HG02884 (cell line): Measurements from ENCODE around the gene BTBD8.

Experiments
- ATAC-seq: cut with Tn5 transposase; IDR thresholded peaks from one replicate; pipeline ENCODE4 v1.9.1; 2021; ENCODE audit warnings: mild to moderate bottlenecking, moderate library complexity; ENCODE audit not compliant: unreplicated experiment

Gene BTBD8

DNA sequence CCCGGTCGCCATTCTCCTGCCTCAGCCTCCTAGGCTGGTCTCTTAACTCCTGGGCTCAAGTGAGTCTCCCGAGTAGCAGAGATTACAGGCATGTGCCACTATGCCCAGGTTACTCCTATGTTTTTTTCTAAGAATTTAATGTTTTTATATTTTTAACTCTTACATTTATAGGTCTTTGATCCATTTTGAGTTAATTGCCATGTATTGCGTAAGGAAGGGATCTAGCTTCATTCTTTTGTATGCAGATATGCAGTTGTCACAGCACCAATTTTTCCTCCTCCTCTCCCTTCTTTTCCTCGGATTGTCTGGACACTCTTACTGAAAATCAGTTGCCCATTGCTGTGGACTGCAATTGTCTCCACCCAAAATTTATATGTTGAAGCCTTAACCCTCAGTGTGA is 11.5 kb downstream of the BTBD8 start:
- no peak for ATAC-seq

DNA sequence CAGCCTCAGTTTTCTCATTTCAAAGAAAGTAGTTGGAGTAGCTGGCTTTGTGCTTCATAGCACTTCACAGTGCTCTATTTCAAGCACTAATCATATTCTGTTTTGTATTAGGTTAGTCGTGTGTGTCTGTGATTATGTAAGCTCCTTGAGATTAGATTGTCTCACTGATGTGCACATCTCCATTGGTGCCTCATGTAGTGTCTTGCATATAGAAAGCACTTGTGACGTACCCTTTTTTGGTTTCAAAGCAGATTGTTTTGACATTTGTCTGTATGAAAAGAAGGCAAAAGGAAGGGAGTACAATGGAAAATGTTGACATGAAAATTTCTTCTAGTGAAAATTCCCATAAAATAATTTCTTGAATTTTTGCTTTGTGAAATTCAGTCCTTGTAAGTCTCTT is 13.9 kb downstream of the BTBD8 start:
- no peak for ATAC-seq

DNA sequence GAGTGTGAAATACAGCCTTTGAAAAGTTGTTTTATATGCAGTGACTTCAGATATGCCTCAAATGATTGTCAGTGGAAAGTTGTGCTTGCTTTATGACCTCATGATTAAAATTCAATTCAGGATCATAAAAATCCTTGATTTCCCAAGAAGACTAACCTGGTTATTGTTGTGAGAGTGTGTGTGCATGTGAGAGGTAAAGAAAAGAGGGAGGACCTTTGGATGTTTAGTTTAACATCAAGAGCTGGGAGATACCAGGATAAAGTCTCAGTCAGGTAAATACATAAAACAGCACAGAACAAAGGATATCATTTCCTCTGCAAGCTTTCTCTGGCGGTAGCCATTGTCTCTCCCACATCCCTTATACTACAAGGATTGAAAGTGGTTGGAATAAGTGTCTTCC is 14.4 kb downstream of the BTBD8 start:
- no peak for ATAC-seq

DNA sequence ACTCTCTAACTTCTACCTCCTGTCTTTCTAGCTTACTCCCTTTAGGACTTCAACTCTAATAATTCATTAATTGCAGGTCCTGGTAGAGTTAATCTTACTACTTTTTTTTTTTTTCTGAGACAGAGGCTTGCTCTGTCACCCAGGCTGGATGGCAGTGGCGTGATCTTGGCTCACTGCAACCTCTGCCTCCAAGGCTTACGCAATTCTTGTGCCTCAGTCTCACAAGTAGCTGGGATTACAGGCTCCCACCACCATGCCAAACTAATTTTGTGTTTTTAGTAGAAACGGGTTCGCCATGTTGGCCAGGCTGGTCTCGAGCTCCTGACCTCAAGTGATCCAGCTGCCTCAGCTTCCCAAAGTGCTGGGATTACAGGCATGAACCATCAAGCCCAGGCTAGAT is 15.7 kb downstream of the BTBD8 start:
- no peak for ATAC-seq

DNA sequence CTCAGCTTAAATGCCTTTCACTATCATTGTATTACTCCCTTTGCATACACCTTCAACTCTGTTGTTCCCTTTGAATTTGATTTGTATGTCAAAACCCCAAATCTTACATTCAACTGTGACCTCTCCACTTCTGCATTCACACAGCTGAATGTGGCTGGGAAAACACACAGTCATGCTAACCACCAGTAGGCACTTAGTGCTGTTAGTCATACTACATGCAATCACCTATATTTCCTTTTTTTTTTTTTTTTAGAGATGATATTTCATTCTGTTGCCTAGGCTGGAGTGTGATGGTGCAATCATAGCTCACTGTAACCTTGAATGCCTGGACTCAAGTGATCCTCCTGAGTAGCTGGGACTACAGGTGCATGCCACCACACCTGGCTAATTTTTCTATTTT is 16.2 kb downstream of the BTBD8 start:
- ATAC-seq, result no peak

DNA sequence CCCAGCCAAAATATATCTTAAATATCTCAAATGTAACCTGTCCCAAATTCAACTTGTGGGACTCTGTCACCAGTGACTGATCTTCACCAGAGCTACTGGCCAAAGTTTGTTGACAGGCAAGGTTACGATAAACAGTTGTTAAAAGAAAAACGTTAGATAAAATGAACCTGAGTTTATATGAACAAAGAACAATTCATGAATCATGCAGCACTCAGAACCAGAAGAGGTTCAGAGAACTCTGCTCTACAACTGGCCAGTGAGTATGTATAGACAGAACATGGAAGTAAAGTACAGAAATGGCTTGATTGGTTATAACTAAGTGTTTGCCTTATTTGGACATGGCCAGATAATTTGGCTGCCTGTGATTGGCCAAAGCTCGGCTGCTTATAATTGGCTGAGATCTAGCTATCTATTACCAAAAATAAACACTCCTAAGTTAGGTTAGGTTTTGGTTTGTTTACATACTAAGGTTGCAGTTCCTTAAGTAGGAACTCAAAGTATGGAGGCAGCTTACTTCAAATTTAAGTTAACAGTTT is 25.5 kb downstream of the BTBD8 start:
- ATAC-seq, result no peak

DNA sequence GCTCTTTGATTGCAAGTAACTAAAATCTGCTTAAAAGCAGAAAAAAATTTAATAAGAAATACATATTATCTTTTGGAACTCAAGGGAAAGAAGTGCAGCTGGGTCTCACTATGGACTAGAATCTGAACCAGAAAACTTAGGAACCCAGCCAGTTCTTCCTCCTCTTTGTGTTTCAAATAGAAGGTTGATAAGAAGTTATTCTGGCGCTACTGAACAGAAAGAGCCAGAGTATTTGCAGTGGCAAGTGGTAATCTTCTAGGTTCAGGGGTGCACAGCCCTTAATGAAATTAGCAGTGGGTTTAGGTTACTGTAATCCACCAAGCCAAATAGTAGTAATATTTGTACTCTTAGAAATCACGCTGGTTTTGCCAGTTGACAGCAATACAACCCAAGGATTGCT is 28.5 kb downstream of the BTBD8 start:
- ATAC-seq, result no peak

DNA sequence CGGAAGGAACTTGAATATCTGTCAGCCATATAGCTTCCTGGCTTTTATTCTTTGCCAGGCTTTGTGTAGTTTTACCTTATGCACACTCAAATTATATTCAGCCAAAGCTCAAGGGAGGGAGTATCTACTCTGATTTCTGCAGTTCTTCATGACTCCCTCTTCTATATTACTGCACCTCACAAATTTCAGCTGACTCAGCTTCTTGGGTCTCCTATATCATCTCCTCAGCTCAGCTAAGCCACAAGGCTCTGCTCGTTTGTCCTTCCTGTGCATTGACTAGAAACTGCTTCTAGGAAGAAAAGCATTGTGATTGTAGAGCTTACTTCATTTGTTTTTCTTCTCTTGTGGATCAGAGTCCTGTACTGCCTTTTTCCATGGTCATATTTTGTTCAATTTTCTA is 37.4 kb downstream of the BTBD8 start:
- no peak for ATAC-seq

DNA sequence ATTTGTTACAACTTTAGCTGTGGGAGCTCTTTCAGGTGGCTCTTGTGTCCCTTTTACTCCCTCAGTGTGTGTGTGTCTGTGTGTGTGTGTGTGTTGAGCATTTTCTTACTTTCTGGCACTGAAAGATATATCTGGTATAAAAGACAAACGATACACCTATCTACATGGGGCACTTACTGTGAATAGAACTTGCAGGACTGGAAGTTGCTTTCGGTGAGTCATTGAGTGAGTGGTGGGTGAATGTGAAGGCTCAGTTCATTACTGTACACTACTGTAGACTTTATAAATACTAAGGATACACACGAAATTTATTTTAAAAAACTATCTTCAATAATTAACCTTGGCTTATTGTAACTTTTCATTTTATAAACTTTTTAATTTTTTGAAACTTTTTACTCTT is 38.7 kb downstream of the BTBD8 start:
- ATAC-seq, result no peak

DNA sequence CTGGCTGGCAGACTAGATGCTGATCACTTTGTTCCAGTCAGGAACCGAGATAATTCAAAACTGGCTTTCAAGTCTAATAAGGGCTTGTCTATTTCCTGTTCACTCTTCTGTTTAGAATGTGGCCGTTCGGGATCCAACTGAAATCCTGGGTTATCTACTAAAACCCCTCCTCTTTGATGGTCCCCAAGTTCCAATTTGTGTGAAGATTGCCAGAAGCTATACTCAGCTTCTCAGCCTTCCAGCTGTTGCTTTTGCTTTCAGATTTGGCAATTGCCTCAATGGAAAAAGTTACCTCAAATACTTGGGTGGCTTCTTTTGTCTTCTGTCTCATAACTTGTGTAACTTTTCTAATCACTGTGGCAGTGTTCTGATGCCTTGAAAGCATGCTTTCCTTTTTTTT is 43.7 kb downstream of the BTBD8 start:
- ATAC-seq, result no peak

DNA sequence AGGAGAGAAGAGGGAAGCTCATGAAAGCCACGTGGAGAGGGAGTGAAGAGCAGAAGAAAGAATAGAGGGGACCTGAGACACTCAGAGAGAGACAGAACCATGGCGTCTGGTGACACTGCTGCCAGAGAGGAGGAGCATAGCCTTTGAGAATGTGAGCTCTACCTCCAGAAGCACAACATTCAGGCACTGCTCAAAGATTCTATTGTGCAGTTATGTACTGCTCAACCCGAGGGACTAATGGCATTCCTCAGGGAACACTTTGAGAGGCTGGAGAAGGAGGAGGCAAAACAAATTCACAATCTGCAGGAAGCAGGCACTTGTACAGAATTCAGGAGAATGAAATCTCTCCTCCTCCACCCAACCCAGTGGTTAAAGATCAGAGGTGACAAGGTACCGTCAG is 45.1 kb downstream of the BTBD8 start:
- ATAC-seq, result no peak

DNA sequence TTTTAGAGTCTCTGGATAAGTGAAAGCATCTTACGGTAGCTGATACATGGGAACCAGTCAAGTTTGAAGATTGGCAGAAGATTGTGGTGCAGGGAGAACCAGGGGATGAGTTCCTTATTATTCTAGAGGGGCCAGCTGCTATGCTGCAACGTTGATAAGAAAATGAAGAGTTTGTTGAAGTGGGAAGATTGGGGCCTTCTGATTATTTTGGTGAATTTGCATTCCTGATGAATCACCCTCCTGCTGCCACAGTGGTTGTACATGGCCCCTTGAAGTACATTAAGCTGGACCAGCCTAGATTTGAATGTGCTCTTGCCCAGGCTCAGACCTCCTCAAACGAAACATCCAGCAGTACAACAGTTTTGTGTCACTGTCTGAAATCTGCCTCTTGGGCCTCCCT is 45.9 kb downstream of the BTBD8 start:
- ATAC-seq, result no peak

DNA sequence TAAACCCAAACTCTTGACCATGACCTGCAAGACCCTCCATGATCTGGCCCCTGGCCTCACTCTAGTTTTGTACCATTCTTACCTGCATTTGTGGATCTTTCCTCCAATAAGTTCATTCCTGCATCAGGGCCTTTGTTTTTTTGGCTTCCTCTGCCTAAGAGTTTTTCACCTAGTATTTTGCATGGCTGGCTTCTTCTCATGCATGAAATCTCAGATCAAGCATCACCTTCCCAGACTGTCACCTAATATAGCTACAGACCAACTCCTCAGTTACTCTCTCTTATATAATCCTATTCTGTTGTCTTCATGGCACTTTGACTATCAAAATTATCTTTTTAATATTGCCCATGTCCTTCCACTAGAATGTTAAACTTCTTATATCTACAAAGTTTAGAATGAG is 54.2 kb downstream of the BTBD8 start:
- ATAC-seq, result no peak

DNA sequence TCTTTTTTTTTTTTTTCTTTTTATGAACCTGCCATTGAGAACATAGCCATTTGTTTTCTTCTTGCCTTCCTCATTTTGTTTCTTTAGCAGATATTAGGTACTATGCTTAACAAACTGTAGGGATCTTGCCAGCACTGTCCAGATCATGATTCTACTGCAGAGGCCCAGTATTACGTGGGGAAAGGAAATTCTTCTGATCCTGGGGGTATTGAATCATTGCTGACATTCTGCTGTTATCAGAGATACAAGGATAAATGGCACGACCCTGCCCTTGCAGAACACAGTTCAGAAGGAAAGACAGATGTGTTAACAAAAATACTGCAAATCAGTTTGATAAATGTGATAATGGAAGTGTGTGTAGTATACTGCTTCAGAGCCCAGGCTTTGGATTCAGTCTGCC is 56.2 kb downstream of the BTBD8 start:
- no peak for ATAC-seq

DNA sequence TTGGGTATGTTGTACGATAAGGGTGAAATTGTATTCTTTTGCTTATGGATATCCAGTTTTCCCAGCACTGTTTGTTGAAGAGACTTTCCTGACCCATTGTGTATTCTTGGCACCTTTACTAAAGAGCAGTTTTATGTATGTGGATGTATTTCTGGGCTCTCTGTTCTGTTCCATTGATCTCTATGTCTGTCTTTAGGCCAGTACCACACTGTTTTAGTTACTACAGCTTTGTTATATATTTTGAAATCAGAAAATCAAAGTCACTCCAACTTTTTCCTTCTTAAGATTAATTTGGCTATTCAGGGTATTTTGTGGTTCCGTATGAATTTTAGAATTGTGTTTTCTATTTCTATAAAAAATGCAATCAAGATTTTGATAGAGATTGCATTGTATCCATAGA is 74.8 kb downstream of the BTBD8 start:
- ATAC-seq, result no peak

DNA sequence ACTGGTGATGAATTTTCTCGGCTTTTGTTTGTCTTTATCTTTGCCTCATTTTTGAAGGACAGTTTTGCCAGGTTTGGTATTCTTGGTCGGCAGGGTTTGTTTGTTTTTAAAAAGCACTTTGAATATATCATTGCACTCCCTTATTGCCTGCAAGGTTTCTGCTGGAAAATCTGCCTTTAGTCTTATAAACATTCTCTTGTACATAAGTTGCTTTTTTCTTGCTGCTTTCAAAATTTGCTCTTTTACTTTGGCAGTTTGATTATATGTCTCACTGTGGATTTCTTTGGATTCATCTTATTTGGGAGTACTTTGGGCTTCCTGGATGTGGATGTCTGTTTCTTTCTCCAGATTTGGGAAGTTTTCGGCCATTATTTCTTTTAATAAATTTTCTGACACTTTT is 79.4 kb downstream of the BTBD8 start:
- no peak for ATAC-seq

DNA sequence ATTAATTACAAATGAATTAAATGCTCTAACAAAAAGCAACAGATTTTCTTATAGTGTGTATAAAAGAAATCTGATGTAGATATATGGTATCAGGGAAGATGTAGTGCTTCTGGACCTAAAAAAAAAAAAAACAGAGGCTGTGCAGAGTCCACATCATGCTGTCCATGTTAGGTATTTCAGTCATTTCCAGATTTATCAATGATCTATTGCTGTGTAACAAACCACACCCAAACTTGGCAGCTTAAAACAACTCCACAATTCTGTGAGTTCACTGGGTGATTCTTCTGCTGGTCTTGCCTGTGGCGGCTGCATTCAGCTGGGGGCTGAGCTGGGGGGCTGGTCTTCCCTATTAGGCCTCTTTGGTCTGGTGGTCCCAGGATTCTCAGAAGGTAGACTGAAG is 85.2 kb downstream of the BTBD8 start:
- no peak for ATAC-seq

DNA sequence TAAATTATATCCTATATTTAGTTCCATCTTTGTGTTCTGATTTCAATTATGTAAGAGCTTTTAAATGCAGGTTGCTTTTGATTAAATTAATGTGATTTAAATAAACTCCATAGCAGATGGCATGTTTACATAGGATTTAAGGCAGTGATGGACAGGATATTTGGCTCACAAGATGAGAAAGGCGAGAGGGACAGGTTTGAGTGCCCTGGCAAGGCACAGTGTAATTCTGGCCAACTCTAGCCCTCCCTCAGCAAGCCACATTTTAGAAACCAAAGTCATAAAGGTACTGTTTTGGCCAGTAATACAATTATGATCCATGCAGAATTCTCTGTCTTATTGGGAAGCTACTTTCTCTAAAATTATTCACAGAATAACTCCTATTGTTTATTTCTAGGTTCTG is 87.0 kb downstream of the BTBD8 start:
- no peak for ATAC-seq

DNA sequence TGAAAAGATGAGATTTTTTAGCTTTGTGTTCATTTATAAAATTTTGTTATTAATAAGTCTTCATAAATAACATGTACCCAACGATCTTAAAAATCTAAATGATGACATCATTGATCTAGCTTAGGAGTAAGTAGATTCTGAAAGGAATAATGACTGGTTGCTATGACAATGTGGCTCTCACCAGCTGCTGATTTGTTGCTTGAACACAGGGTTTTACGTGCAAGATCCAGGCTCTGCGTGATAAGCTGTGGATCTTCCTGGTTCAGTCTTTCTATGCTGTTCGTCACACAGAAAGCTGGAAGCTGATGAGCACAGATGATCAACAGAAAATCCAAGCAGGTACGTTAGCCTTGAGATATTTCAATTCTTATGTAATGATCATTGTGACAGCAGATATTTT is 88.5 kb downstream of the BTBD8 start:
- no peak for ATAC-seq

DNA sequence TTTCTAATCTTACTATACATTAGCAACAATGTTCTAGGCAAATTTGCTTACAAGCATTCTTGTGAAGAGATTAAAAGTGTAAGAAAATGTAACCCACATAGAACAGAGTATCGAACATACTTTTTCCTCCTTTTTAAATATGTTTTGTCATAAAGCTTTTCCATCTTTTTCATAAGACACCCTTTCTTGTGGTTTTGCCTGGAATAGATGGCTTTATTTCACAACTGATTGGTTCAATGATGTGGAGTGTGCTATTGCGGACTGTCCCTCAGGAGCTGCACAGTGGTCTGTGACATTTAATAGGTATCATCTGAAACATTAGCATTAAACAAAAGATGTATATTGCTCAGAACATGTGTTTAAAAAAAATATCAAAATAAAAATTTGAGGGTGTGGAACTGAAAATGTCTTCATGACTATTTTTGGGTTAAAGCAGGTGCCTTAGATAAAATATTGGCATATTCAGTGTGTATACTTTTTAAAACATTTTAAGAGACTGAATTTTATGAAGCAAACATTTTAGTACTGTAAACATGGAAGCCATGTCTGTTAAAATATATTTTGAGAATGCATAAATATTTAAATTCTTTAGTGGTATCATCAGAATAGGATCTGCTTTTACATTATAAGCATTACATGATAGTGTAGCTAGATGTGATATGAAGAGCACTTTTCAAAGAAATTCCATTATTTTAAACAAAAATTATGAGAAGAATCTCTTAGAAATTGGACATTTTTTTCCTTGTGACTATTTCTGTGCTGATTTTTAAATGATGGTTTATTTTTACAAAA is 89.3 kb downstream of the BTBD8 start:
- ATAC-seq, result no peak

DNA sequence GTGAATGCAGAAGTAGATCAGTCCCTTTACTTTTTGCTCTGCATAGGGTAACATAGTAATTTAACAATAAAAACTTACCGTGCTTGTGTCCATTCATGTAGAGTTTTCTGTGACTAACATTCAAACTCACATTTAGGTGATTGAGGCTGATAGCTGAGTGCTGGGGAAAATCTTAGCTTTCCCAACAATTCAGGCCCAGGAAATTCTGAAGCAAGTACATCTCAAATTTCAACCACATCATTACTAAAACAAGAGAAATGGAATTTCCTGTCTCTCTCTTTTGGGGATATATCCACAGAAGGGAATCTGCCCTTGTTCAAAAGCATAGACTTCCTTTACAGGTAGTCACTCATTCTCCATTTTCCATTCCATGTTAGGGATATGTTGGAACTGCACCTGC is 104.5 kb downstream of the BTBD8 start:
- no peak for ATAC-seq

DNA sequence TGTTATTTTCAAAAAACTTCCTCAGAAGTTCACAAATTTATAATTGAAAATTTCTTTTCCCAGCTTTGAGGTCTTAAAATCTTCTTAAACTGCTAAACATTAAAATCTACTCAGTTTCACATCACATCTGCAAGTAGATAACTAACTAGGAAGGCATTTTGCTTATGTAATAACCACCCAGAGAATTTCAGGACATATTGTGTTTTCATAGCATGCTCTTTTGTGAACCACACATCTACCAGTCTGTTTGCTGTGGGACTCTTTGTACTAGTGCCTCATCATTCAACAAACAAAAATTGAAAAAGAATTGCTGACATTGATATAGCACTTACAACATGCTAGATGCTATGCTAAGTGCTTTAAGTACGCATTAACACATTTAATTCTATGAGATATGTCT is 105.9 kb downstream of the BTBD8 start:
- ATAC-seq, result no peak
